ENCODE results near the gene EPB41L4B. TPM values are rescaled to one million over a fixed set of nuclear protein-coding genes. Genes with fewer than 3 reads are reported as not detected.

The EPB41L4B gene
- total RNA-seq, 1 experiment from 2014 or later, result 8.1 TPM

- intact Hi-C loops (cut with micrococcal nuclease), result no loop called here
- H3K4me1 ChIP-seq (ENCODE audit: control insufficient read depth in 1 of 2, insufficient read depth in 2 of 2, low read length in 2 of 2), result peaks cover 19 to 60% of the 10 kb centered on the region in 2 experiments
- no TSS peak for BruUV-seq (replicated peaks)
- H3K9ac ChIP-seq (ENCODE audit: low read length), result no peak overlapping the region
- no peak for TF ChIP-seq ZFX (IDR thresholded peaks at IDR 0.05)
- TF ChIP-seq CEBPB (IDR thresholded peaks at IDR 0.05; ENCODE audit: low read depth), result no peak
- TF ChIP-seq, protein P1, sequence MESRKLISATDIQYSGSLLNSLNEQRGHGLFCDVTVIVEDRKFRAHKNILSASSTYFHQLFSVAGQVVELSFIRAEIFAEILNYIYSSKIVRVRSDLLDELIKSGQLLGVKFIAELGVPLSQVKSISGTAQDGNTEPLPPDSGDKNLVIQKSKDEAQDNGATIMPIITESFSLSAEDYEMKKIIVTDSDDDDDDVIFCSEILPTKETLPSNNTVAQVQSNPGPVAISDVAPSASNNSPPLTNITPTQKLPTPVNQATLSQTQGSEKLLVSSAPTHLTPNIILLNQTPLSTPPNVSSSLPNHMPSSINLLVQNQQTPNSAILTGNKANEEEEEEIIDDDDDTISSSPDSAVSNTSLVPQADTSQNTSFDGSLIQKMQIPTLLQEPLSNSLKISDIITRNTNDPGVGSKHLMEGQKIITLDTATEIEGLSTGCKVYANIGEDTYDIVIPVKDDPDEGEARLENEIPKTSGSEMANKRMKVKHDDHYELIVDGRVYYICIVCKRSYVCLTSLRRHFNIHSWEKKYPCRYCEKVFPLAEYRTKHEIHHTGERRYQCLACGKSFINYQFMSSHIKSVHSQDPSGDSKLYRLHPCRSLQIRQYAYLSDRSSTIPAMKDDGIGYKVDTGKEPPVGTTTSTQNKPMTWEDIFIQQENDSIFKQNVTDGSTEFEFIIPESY (IDR thresholded peaks at IDR 0.05; ENCODE audit: extremely low read depth, insufficient replicate concordance, low read length), result no peak
- no peak for TF ChIP-seq POLR2A (IDR thresholded peaks at IDR 0.05; ENCODE audit: borderline replicate concordance, extremely low read depth, insufficient read depth, insufficient read length)
- TF ChIP-seq REST (IDR thresholded peaks at IDR 0.05; ENCODE audit: low read depth), result no peak
- no peak for TF ChIP-seq EZH2phosphoT487 (IDR thresholded peaks at IDR 0.05; ENCODE audit: borderline replicate concordance)
- no peak for TF ChIP-seq SP1 (IDR thresholded peaks at IDR 0.05; ENCODE audit: low read depth)
- TF ChIP-seq YY1 (IDR thresholded peaks at IDR 0.05; ENCODE audit: extremely low read depth, insufficient replicate concordance, low read depth, low read length), result no peak
- TF ChIP-seq JUND (IDR thresholded peaks at IDR 0.05), result no peak
- TF ChIP-seq EZH2 (IDR thresholded peaks at IDR 0.05), result no peak
- ATAC-seq (peak; percentile 36; the same call in 1 of the 2 replicates), DNase-seq (ENCODE audit: low read depth, low spot score) (no peak)
- H3K27ac ChIP-seq (ENCODE audit: low read depth, low read length), result no peak overlapping the region
- no peaks in the 10 kb centered on the region for H4K20me1 ChIP-seq (ENCODE audit: insufficient read depth)
- CTCF ChIA-PET, result no interaction called here
- no peak overlapping the region for H3K4me3 ChIP-seq (replicated peaks in 1 of 2; ENCODE audit: low read depth in 1 of 2, low read length in 2 of 2)
- H2AFZ ChIP-seq (ENCODE audit: low read depth, low read length, poor library complexity, severe bottlenecking), result no peak overlapping the region
- H3K36me3 ChIP-seq (ENCODE audit: control insufficient read depth in 1 of 2, insufficient read depth in 2 of 2, low read length in 2 of 2), result no peaks in the 10 kb centered on the region; a peak in 1 of 4 replicates
- POLR2A ChIA-PET, result no interaction called here
- peak overlapping the region; percentile 40 for H3K4me2 ChIP-seq (ENCODE audit: low read length)
- H3K9me2 ChIP-seq (ENCODE audit: insufficient read depth), result no peaks in the 10 kb centered on the region
- RAD21 ChIA-PET (ENCODE audit: low non-redundant PET in 1 of 2, low total read pairs in 2 of 2, uncharacterized antibody in 2 of 2, unreplicated experiment in 2 of 2), result no interaction called here
- H3K9me3 ChIP-seq (ENCODE audit: control insufficient read depth in 1 of 2, insufficient read depth in 1 of 2, low read depth in 1 of 2, low read length in 2 of 2), result no peaks in the 10 kb centered on the region
- H3K79me2 ChIP-seq (ENCODE audit: insufficient read depth, low read length), result no peaks in the 10 kb centered on the region
- no peaks in the 10 kb centered on the region for H3K27me3 ChIP-seq (ENCODE audit: insufficient read depth, low read length)
Observed at GRCh38 chr9:109256336-109256735, 64.5 kb downstream of the EPB41L4B start.
